GM13977 (cell line): Measurements from ENCODE around the gene ADCY7.

Experiments used
- DNase-seq: peaks from one replicate; pipeline ENCODE4 v3.0.0; 2012; ENCODE audit warnings: low spot score
- CTCF ChIP-seq: IDR thresholded peaks from 2 replicates; pipeline ENCODE4 v1.5.1; 2012; ENCODE audit warnings: mild to moderate bottlenecking, control low read depth; ENCODE audit not compliant: insufficient read depth; ENCODE audit errors: extremely low read depth, missing control alignments
- in situ Hi-C: fragments of 300-500 bp; cut with MboI; formaldehyde crosslinking; loops from one replicate; pipeline ENCODE4 v1.12.0; 2022; ENCODE audit warnings: low sequenced_read_pairs, low pct_unique_long_range_greater_than_20kb, mixed read lengths, inconsistent platforms; ENCODE audit not compliant: unreplicated experiment

ADCY7 gene

DNA sequence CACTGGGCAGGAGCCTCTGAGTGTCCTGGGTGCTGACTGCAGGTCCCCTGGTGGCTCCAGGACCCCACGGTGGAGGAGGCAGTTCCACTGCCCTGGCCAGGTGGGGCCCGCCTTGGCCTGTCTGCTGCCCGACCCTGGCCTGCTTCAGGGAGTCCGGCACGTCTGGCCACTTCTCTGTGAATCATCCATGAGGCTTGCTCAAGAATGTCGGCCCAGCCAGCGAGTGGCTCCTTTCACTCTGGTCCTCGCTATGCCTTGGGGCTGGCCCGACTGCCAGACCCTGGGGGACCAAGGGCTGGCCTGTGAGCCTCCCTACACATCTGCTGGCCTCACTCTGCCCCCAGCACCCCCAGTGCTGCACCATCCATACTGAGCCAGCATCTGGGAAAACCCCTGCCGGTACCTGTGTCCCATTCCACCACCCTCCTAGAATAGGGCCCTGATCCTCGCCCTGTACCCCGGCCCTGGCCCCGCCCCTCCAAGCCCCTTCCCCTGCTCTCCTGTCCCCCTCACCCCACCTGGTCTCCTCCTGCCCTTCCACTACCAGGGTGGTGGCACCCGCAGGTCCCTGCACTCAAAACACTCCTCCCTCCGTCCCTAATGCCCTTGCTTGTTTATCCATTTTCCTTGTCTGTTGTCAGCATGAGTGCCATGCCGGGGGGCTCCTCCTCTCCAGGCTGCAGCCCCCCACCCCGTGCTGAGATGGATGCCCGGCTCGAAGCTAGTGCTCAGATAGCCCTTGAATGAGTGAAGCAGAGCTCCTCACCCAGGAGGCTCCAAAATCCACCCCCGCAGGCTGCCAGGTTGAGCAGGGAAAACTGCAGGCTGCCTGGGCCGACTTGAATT lies 35.5 kb downstream of the ADCY7 start:
- no peak for TF ChIP-seq CTCF
- in situ Hi-C loops, result no loop called here
- no peak for DNase-seq

DNA sequence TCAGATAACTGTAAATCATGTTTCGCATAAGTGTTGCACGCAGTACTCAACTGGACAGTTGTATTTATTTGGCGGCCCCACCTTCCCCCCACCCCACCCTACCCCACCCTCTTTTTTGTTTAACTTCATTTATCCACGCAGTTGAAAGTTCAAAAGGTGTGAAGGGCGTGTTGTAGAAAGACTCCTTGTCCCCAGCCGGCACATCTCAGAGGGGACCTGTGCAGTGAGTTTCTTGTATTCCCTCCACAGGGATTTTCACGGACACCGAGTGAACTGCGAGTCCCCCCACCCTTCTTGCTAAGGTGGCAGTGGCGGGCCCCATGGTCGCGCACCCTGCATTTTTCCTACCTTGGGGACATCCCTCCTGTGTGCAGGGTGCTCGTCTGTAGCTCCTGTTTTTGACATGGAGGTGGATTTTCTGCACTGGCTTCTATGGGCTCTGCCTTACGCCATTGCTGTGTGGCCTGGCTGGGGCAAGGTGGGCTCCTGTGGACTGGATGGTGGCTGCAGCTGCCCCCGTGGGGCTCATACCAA lies 36.2 kb downstream of the ADCY7 start:
- no peak for DNase-seq
- TF ChIP-seq CTCF, result no peak
- in situ Hi-C loops, result no loop called here

DNA sequence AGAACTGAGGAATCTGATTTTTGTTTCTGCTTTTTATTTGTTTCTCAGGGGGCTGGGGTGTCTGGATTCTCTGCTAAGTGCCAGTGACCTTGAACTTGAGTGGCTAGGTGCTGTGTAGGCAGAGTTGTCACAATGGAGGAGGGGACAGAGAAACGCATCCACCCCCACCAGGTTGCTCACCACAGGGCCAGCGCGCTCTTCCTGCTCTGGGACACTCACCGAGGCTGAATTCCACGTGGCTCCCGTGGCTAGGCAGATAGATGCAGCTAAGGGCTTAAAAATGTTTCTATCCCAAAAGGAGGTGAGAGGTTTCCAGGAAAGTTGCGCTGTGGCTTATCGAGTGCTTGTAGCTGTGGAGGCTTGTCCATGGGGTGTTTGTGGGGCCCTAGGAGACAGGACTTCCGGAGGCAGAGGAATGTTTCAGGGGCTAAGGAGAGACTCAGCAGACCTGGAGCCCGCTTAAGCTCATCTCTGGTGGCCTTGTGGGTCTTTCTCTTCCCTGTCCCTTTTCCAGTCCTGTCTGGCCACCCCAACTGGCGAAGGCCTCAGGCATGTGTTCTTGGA lies 36.8 kb downstream of the ADCY7 start:
- in situ Hi-C loops, result no loop called here
- DNase-seq, result no peak
- TF ChIP-seq CTCF, result no peak

GRCh38 chr16:50303605-50304466 lies 37.5 kb downstream of the ADCY7 start:
- no peak for DNase-seq
- in situ Hi-C loops, result no loop called here
- TF ChIP-seq CTCF, result no peak

- DNase-seq, result peak; percentile 20
- TF ChIP-seq CTCF, result no peak
- in situ Hi-C loops, result no loop called here
These were observed 38.4 kb downstream of the ADCY7 start for GRCh38 chr16:50304467-50305440.
